A549 treated with GW870086 at 1 μM for 4 hours (cell line): Measurements from ENCODE around the gene XPA. TPM values are rescaled to one million over a fixed set of nuclear protein-coding genes. Genes with fewer than 3 reads are reported as not detected.

Experiments
- total RNA-seq: library from RNA; stranded (reverse); fragments of 200-300 nt; extraction: Qiagen RNA extraction; gene quantifications from 5 replicates; pipeline ENCODE4 v1.2.3, GENCODE V29; 2022; ENCODE audit warnings: low read depth

Gene XPA
- total RNA-seq, result 13.4 to 15.6 TPM (median 14.7 TPM) in 5 replicates

GRCh38 chr9:97696803-97697601 lies at the start of gene XPA:
XPA (minus strand) TSS chr9:97697340; CDS start chr9:97697292, 48 bp downstream.

GRCh38 chr9:97632985-97633858 lies 63.9 kb downstream of the XPA start, which contains the start of the genes NCBP1 and TSTD2:
NCBP1 (plus strand) TSS chr9:97633821; CDS start chr9:97633882, 61 bp downstream.
TSTD2 (minus strand) TSS chr9:97633368; CDS start chr9:97627562, 5,806 bp downstream.

Other genes starting within 250 kb of the XPA start
- 1.6 to 2.4 TPM (median 2.1 TPM) in 5 replicates for gene TMOD1, start 195.7 kb downstream of the XPA start, total RNA-seq
- gene TSTD2, start 64.0 kb downstream of the XPA start, total RNA-seq, result 8.2 to 12.3 TPM (median 10.0 TPM) in 5 replicates
- 22.9 to 27.6 TPM (median 26.3 TPM) in 5 replicates for gene NCBP1, start 63.5 kb downstream of the XPA start, total RNA-seq
- 3.1 to 4.7 TPM (median 4.0 TPM) in 5 replicates for gene FOXE1, start 155.9 kb upstream of the XPA start, total RNA-seq
- gene TRMO, start 225.2 kb upstream of the XPA start, total RNA-seq, result 11.5 to 13.6 TPM (median 11.8 TPM) in 5 replicates
- not detected in 5 replicates for gene HEMGN, start 240.8 kb upstream of the XPA start, total RNA-seq